Umbilical cord (tissue), 2 donors: ENCODE data around the gene TNS1. TPM values are rescaled to one million over a fixed set of nuclear protein-coding genes. Genes with fewer than 3 reads are reported as not detected.

ENCODE experiments used
- DNase-seq: peaks from one replicate; pipeline ENCODE4 v3.0.0-alpha.2; 2015; ENCODE audit warnings: low spot score
- total RNA-seq: library from RNA; depleted of rRNA; stranded (reverse); fragments of >200 nt; gene quantifications from one replicate; pipeline ENCODE4 v1.2.3, GENCODE V29; 2014; ENCODE audit warnings: low replicate concordance; ENCODE audit not compliant: insufficient read depth

Gene TNS1
- total RNA-seq, 1 donor from 2014 or later: 255 TPM

GRCh38 chr2:217914078-217914477 is 88.7 kb downstream of the TNS1 start:
- DNase-seq: no peak

- DNase-seq: no peak
Observed at GRCh38 chr2:217913436-217913835, 89.4 kb downstream of the TNS1 start.

GRCh38 chr2:217912098-217913024 is 90.4 kb downstream of the TNS1 start:
- no peak for DNase-seq

- peak; percentile 48 for DNase-seq
Observed at GRCh38 chr2:217911283-217912097, 91.3 kb downstream of the TNS1 start.

GRCh38 chr2:217910875-217911212 is 92.0 kb downstream of the TNS1 start:
- peak; percentile 50 for DNase-seq

- no peak for DNase-seq
Observed at GRCh38 chr2:217909156-217909820, 93.5 kb downstream of the TNS1 start.

- DNase-seq: no peak
Observed at GRCh38 chr2:217908544-217908943, 94.3 kb downstream of the TNS1 start.

- DNase-seq: no peak
Observed at GRCh38 chr2:217907266-217907665, 95.5 kb downstream of the TNS1 start.

- no peak for DNase-seq
Observed at GRCh38 chr2:217906798-217907197, 96.0 kb downstream of the TNS1 start.

GRCh38 chr2:217905896-217906295 is 96.9 kb downstream of the TNS1 start:
- no peak for DNase-seq

- DNase-seq: no peak
Observed at GRCh38 chr2:217905395-217905794, 97.4 kb downstream of the TNS1 start.

GRCh38 chr2:217904614-217904965 is 98.2 kb downstream of the TNS1 start:
- no peak for DNase-seq

- peak; percentile 80 for DNase-seq
Observed at GRCh38 chr2:217903859-217904613, 98.8 kb downstream of the TNS1 start.

- no peak for DNase-seq
Observed at GRCh38 chr2:217903142-217903858, 99.5 kb downstream of the TNS1 start.

GRCh38 chr2:217902379-217903141 is 100.2 kb downstream of the TNS1 start:
- DNase-seq: no peak

- peak; percentile 66 for DNase-seq
Observed at GRCh38 chr2:217901835-217902378, 100.9 kb downstream of the TNS1 start.

GRCh38 chr2:217901400-217901799 is 101.4 kb downstream of the TNS1 start:
- no peak for DNase-seq

GRCh38 chr2:217900780-217901360 is 101.9 kb downstream of the TNS1 start:
- DNase-seq: no peak
